Measurements from ENCODE around the gene TUBGCP6.

GRCh38 chr22:50242406-50242949 is 2.3 kb downstream of the TUBGCP6 start:
- TF ChIP-seq CTCF (IDR thresholded peaks at IDR 0.05) (no peak), POLR2A (IDR thresholded peaks at IDR 0.05) (no peak)
